ENCODE data around the gene NEDD4L. TPM values are rescaled to one million over a fixed set of nuclear protein-coding genes. Genes with fewer than 3 reads are reported as not detected.

NEDD4L gene
- total RNA-seq, 1 experiment from 2014 or later, result 57.4 TPM

- BruUV-seq (replicated peaks), result no TSS peak
- Histone ChIP-seq H3K27me3 (ENCODE audit: insufficient read depth, low read depth) (no peaks in the 10 kb centered on the region), H4K20me1 (ENCODE audit: insufficient read depth) (no peaks in the 10 kb centered on the region), H3F3A (ENCODE audit: insufficient read depth, low read depth) (no peaks in the 10 kb centered on the region), H2AFZ (no peak overlapping the region), H3K79me2 (ENCODE audit: low read depth) (peaks cover 53% of the 10 kb centered on the region), H3K4me1 (replicated peaks; ENCODE audit: insufficient read depth) (no peaks in the 10 kb centered on the region), H3K9me3 (ENCODE audit: insufficient read depth, low read depth) (no peaks in the 10 kb centered on the region), H3K4me2 (no peak overlapping the region), H3K36me3 (ENCODE audit: low read depth) (no peaks in the 10 kb centered on the region; the same call in 1 of the 2 replicates), H3K4me3 (no peak overlapping the region), H3K9me2 (ENCODE audit: insufficient read depth) (no peaks in the 10 kb centered on the region), H3K27ac (no peak overlapping the region)
- intact Hi-C loops (cut with micrococcal nuclease; ENCODE audit: unreplicated experiment), result no loop called here
- DNase-seq, result no peak
- POLR2A ChIA-PET (ENCODE audit: unreplicated experiment), result no interaction called here
- TF ChIP-seq EZH2 (IDR thresholded peaks at IDR 0.05; ENCODE audit: low read depth) (no peak), CTCF (conservative IDR thresholded peaks at IDR 0.05) (no peak)
- CTCF ChIA-PET, result no interaction called here
Observed at GRCh38 chr18:58103339-58103985, 59.4 kb downstream of the NEDD4L start.

- Histone ChIP-seq H2AFZ (no peak overlapping the region), H3K27me3 (ENCODE audit: insufficient read depth, low read depth) (no peaks in the 10 kb centered on the region), H3K79me2 (ENCODE audit: low read depth) (peaks cover 47% of the 10 kb centered on the region), H3K27ac (no peak overlapping the region), H3K9me3 (ENCODE audit: insufficient read depth, low read depth) (no peaks in the 10 kb centered on the region), H3K4me2 (no peak overlapping the region), H3K9me2 (ENCODE audit: insufficient read depth) (no peaks in the 10 kb centered on the region), H3K36me3 (ENCODE audit: low read depth) (no peaks in the 10 kb centered on the region; the same call in 1 of the 2 replicates), H3F3A (ENCODE audit: insufficient read depth, low read depth) (no peaks in the 10 kb centered on the region), H4K20me1 (ENCODE audit: insufficient read depth) (no peaks in the 10 kb centered on the region), H3K4me1 (replicated peaks; ENCODE audit: insufficient read depth) (no peaks in the 10 kb centered on the region), H3K4me3 (no peak overlapping the region)
- ChIA-PET CTCF (no interaction called here), POLR2A (ENCODE audit: unreplicated experiment) (no interaction called here)
- no peak for DNase-seq
- no peak for TF ChIP-seq CTCF (conservative IDR thresholded peaks at IDR 0.05)
- no peak for TF ChIP-seq EZH2 (IDR thresholded peaks at IDR 0.05; ENCODE audit: low read depth)
- no TSS peak for BruUV-seq (replicated peaks)
- intact Hi-C loops (cut with micrococcal nuclease; ENCODE audit: unreplicated experiment), result no loop called here
Observed at GRCh38 chr18:58104096-58104495, 60.1 kb downstream of the NEDD4L start.

- Histone ChIP-seq H3K4me2 (no peak overlapping the region), H4K20me1 (ENCODE audit: insufficient read depth) (no peaks in the 10 kb centered on the region), H3K4me3 (no peak overlapping the region), H3K9me3 (ENCODE audit: insufficient read depth, low read depth) (no peaks in the 10 kb centered on the region), H3K27me3 (ENCODE audit: insufficient read depth, low read depth) (no peaks in the 10 kb centered on the region), H3K79me2 (ENCODE audit: low read depth) (peaks cover 42% of the 10 kb centered on the region), H2AFZ (no peak overlapping the region), H3F3A (ENCODE audit: insufficient read depth, low read depth) (no peaks in the 10 kb centered on the region), H3K36me3 (ENCODE audit: low read depth) (no peaks in the 10 kb centered on the region; the same call in 1 of the 2 replicates), H3K9me2 (ENCODE audit: insufficient read depth) (no peaks in the 10 kb centered on the region), H3K4me1 (replicated peaks; ENCODE audit: insufficient read depth) (no peaks in the 10 kb centered on the region), H3K27ac (no peak overlapping the region)
- ChIA-PET POLR2A (ENCODE audit: unreplicated experiment) (no interaction called here), CTCF (interaction anchor here (0.6 kb wide), 1 partner anchor 73 kb away, joined by 5 read pairs; no protein-coding TSS in a partner anchor)
- TF ChIP-seq EZH2 (IDR thresholded peaks at IDR 0.05; ENCODE audit: low read depth), result no peak
- no TSS peak for BruUV-seq (replicated peaks)
- intact Hi-C loops (cut with micrococcal nuclease; ENCODE audit: unreplicated experiment), result no loop called here
- no peak for DNase-seq
Observed at GRCh38 chr18:58105206-58105887, 61.3 kb downstream of the NEDD4L start.

Data from PC-9 (cell line).